DND-41 (cell line): ENCODE measurements around the gene CAMK2A.

ENCODE experiments used
- ATAC-seq: fragments of 200-7000 bp; cut with Tn5 transposase; 3 replicates; pipeline ENCODE4 v1.9.1; 2021; ENCODE audit warnings: low read depth; ENCODE audit not compliant: insufficient read depth
- DNase-seq: peaks from one replicate; pipeline ENCODE4 v3.0.0-alpha.2; 2020
- H2AFZ ChIP-seq: 2 replicates; pipeline ENCODE4 v1.6.0; 2012; ENCODE audit warnings: low read depth, low read length
- H3K27ac ChIP-seq: 2 replicates; pipeline ENCODE4 v1.5.1; 2012; ENCODE audit warnings: low read length, inconsistent platforms
- H3K27me3 ChIP-seq: fragments of 200-600 bp; sonication (generic); 2 replicates; pipeline ENCODE4 v1.6.0; 2012; ENCODE audit warnings: low read length, mild to moderate bottlenecking, inconsistent platforms; ENCODE audit not compliant: insufficient read depth, poor library complexity
- H3K36me3 ChIP-seq: 2 replicates; pipeline ENCODE4 v1.5.1; 2012; ENCODE audit warnings: low read length, inconsistent platforms; ENCODE audit not compliant: insufficient read depth
- H3K4me1 ChIP-seq: 2 replicates; pipeline ENCODE4 v1.5.1; 2012; ENCODE audit warnings: mild to moderate bottlenecking, low read length; ENCODE audit not compliant: insufficient read depth
- H3K4me2 ChIP-seq: 2 replicates; pipeline ENCODE4 v1.6.0; 2012; ENCODE audit warnings: mild to moderate bottlenecking, moderate library complexity, low read length, inconsistent platforms; ENCODE audit not compliant: insufficient read depth
- H3K4me3 ChIP-seq, 2 experiments: fragments of 200-600 bp in 1 of 2; shearing (Covaris generic) in 1 of 2; 2 replicates each; pipeline ENCODE4 v1.5.1; 2012 to 2016; ENCODE audit warnings: inconsistent platforms in 2 of 2, low read length in 2 of 2, mild to moderate bottlenecking in 2 of 2, low read depth in 1 of 2, moderate library complexity in 1 of 2
- H3K79me2 ChIP-seq: 2 replicates; pipeline ENCODE4 v1.6.0; 2012; ENCODE audit warnings: low read length, inconsistent platforms; ENCODE audit not compliant: insufficient read depth
- H3K9ac ChIP-seq: 2 replicates; pipeline ENCODE4 v1.6.0; 2012; ENCODE audit warnings: low read depth, mild to moderate bottlenecking, inconsistent platforms, low read length, moderate library complexity
- H3K9me3 ChIP-seq: 2 replicates; pipeline ENCODE4 v1.5.1; 2012; ENCODE audit warnings: low read length, moderate library complexity, mild to moderate bottlenecking, inconsistent platforms; ENCODE audit not compliant: insufficient read depth, severe bottlenecking
- H4K20me1 ChIP-seq: 2 replicates; pipeline ENCODE4 v1.6.0; 2012; ENCODE audit warnings: low read length; ENCODE audit not compliant: insufficient read depth
- CTCF ChIP-seq: IDR thresholded peaks from 2 replicates; pipeline ENCODE4 v1.5.1; 2012; ENCODE audit warnings: borderline replicate concordance, low read length, moderate library complexity, mild to moderate bottlenecking; ENCODE audit not compliant: poor library complexity, severe bottlenecking; ENCODE audit errors: extremely low read depth
- EZH2 ChIP-seq: IDR thresholded peaks from 3 replicates; pipeline ENCODE4 v1.6.1; 2012; ENCODE audit warnings: borderline replicate concordance, low read depth, mild to moderate bottlenecking, moderate library complexity, low read length, inconsistent platforms; ENCODE audit not compliant: severe bottlenecking

Gene CAMK2A

DNA sequence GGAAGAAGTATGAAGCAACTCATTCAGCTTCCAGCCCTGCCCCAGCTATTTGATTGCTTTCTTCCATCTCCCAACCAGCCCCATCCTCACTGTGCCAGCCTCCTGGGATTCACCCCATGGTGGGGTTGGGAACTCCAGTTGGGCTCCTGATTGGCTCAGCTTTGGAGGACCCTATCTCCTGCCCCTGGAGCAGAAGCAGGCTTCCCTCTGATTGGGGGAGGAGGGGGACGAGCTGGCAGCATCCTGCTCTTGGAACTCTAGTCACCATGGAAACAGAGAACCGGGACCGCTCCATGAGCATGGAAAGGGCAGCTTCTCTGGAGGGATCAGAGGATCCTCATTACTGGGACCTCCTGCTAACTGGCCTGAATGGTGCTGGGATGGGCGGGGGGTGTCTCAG, 97.1 kb downstream of the CAMK2A start:
- Histone ChIP-seq H3K79me2 (no peaks in the 10 kb centered on the region), H2AFZ (no peak overlapping the region), H3K27ac (no peak overlapping the region), H3K9ac (no peak overlapping the region), H4K20me1 (no peaks in the 10 kb centered on the region), H3K9me3 (no peaks in the 10 kb centered on the region), H3K4me2 (no peak overlapping the region), H3K4me3 (no peak overlapping the region), H3K27me3 (peaks cover 15% of the 10 kb centered on the region), H3K4me1 (no peaks in the 10 kb centered on the region), H3K36me3 (no peaks in the 10 kb centered on the region)
- DNase-seq, result no peak
- no peak for ATAC-seq
- TF ChIP-seq CTCF, result no peak
- TF ChIP-seq EZH2, result no peak

DNA sequence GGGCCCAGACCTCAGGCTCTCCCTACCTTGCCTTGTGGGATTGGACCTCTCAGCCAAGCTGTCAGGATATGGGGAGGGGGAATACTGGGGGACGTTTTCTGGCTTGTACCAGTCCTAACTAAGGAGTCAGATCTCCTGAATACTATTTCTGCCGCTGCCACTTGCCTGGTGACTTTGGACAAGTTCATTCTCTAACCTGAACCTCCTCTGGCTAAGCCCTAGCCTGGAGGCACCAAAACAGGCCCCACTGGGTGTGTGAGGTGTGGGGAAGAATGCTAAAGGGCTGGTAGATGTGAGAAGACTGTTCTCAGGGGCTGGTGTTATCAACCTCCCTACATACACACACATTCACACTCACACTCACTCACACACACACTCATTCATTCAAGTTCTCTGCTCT, 98.6 kb downstream of the CAMK2A start:
- Histone ChIP-seq H3K79me2 (no peaks in the 10 kb centered on the region), H4K20me1 (no peaks in the 10 kb centered on the region), H3K4me2 (no peak overlapping the region), H3K4me3 (no peak overlapping the region), H3K36me3 (no peaks in the 10 kb centered on the region), H3K27ac (no peak overlapping the region), H3K27me3 (peaks cover 17% of the 10 kb centered on the region), H3K4me1 (no peaks in the 10 kb centered on the region), H2AFZ (no peak overlapping the region), H3K9ac (no peak overlapping the region), H3K9me3 (no peaks in the 10 kb centered on the region)
- DNase-seq, result no peak
- no peak for TF ChIP-seq CTCF
- no peak for ATAC-seq

GRCh38 chr5:150190503-150190979, 99.0 kb downstream of the CAMK2A start:
- no peak overlapping the region for H3K4me2 ChIP-seq

More at GRCh38 chr5:150190503-150190979, 99.0 kb downstream of the CAMK2A start:
- no peaks in the 10 kb centered on the region for H3K9me3 ChIP-seq
- DNase-seq, result no peak
- no peak overlapping the region for H3K27ac ChIP-seq
- no peak overlapping the region for H3K9ac ChIP-seq
- H3K4me3 ChIP-seq, result no peak overlapping the region
- no peak for ATAC-seq
- H3K36me3 ChIP-seq, result no peaks in the 10 kb centered on the region
- no peak overlapping the region for H2AFZ ChIP-seq
- no peak for TF ChIP-seq CTCF
- no peak for TF ChIP-seq EZH2
- peaks cover 17% of the 10 kb centered on the region for H3K27me3 ChIP-seq
- H3K79me2 ChIP-seq, result no peaks in the 10 kb centered on the region
- no peaks in the 10 kb centered on the region for H4K20me1 ChIP-seq
- no peaks in the 10 kb centered on the region for H3K4me1 ChIP-seq
